K562 (cell line): Measurements from ENCODE around the gene EMX1. TPM values are rescaled to one million over a fixed set of nuclear protein-coding genes. Genes with fewer than 3 reads are reported as not detected.

Experiments used
- CREB3L1 ChIP-seq: fragments of 450-650 bp; IDR thresholded peaks from 2 replicates; pipeline ENCODE4 v1.6.1; 2014; ENCODE audit warnings: low read depth, mild to moderate bottlenecking, moderate library complexity, borderline replicate concordance
- EP300 ChIP-seq: IDR thresholded peaks from 2 replicates; pipeline ENCODE4 v1.6.1; 2012; ENCODE audit warnings: low read length, improper control_type of control experiment
- HBP1 ChIP-seq: fragments of 450-650 bp; formaldehyde crosslinking; IDR thresholded peaks from 2 replicates; pipeline ENCODE4 v1.4.0; 2022; ENCODE audit warnings: missing genetic modification characterization
- HMG20B ChIP-seq: fragments of 250-450 bp; sonication (Bioruptor Pico); IDR thresholded peaks from 2 replicates; pipeline ENCODE4 v1.5.0; 2021; ENCODE audit warnings: mild to moderate bottlenecking
- HNRNPH1 ChIP-seq: fragments of 200-400 bp; formaldehyde crosslinking; optimal IDR thresholded peaks from 2 replicates; pipeline ENCODE3; 2017; ENCODE audit warnings: low read depth, mild to moderate bottlenecking, low read length, moderate library complexity
- LCOR ChIP-seq: sonication (generic); formaldehyde crosslinking; IDR thresholded peaks from 2 replicates; pipeline ENCODE4 v1.8.0; 2022; ENCODE audit warnings: mild to moderate bottlenecking, missing genetic modification reagents
- SPI1 ChIP-seq: IDR thresholded peaks from 2 replicates; pipeline ENCODE4 v1.6.1; 2011; ENCODE audit warnings: low read depth, low read length, control low read depth, borderline replicate concordance
- TGIF2 ChIP-seq: sonication (generic); formaldehyde crosslinking; IDR thresholded peaks from 2 replicates; pipeline ENCODE4 v1.8.1; 2022; ENCODE audit warnings: mild to moderate bottlenecking, missing genetic modification reagents, moderate library complexity
- ZNF143 ChIP-seq: sonication (generic); formaldehyde crosslinking; IDR thresholded peaks from 2 replicates; pipeline ENCODE4 v1.9.0; 2022; ENCODE audit warnings: mild to moderate bottlenecking, missing genetic modification reagents
- ZNF212 ChIP-seq: fragments of 450-650 bp; formaldehyde crosslinking; IDR thresholded peaks from 2 replicates; pipeline ENCODE4 v1.4.0; 2020; ENCODE audit warnings: mild to moderate bottlenecking
- ZNF217 ChIP-seq: sonication (generic); formaldehyde crosslinking; IDR thresholded peaks from 2 replicates; pipeline ENCODE4 v1.8.0; 2022; ENCODE audit warnings: mild to moderate bottlenecking, missing genetic modification reagents
- ZNF24 ChIP-seq: fragments of 450-650 bp; IDR thresholded peaks from 2 replicates; pipeline ENCODE4 v1.6.1; 2016
- ZNF263 ChIP-seq: sonication (generic); formaldehyde crosslinking; IDR thresholded peaks from 2 replicates; pipeline ENCODE4 v1.8.0; 2022; ENCODE audit warnings: mild to moderate bottlenecking, missing genetic modification reagents, borderline replicate concordance
- ZNF354B ChIP-seq: fragments of 250-450 bp; sonication (Bioruptor Pico); IDR thresholded peaks from 2 replicates; pipeline ENCODE4 v1.4.0; 2020
- ZNF444 ChIP-seq: fragments of 250-450 bp; sonication (Bioruptor Pico); IDR thresholded peaks from 2 replicates; pipeline ENCODE4 v1.4.0; 2020; ENCODE audit warnings: mild to moderate bottlenecking, moderate library complexity
- ZNF445 ChIP-seq: fragments of 250-450 bp; sonication (Bioruptor Pico); IDR thresholded peaks from 2 replicates; pipeline ENCODE4 v1.4.0; 2020; ENCODE audit warnings: low read depth, mild to moderate bottlenecking, moderate library complexity
- polyA plus RNA-seq, 8 experiments: library from polyadenylated mRNA; depleted of rRNA in 4 of 8; stranded (reverse) in 5 of 8; unstranded in 3 of 8; fragments of >200 nt; fragmentation: Nextera tagmentation in 2 of 8; fragmentation: Illumina TruSeq in 1 of 8; extraction: Ambion mirVana in 2 of 8; extraction: Trizol in 1 of 8; gene quantifications; 2 replicates each; pipeline versions ENCODE4 v1.2.1 to v1.2.3, GENCODE V29; 2011 to 2014; ENCODE audit warnings: inconsistent platforms in 1 of 8, missing spikeins in 1 of 8
- total RNA-seq, 7 experiments: library from RNA; depleted of rRNA in 6 of 7; stranded (reverse); fragments of >200 nt in 6 of 7; fragmentation: Illumina TruSeq in 2 of 7; extraction: Trizol in 2 of 7; gene quantifications; 2 replicates each; pipeline versions ENCODE4 v1.2.1 to v1.2.3, GENCODE V29; 2011 to 2021; ENCODE audit warnings: low replicate concordance in 1 of 7
- TF ChIP-seq, protein P1 (sequence below): sonication (generic); formaldehyde crosslinking; IDR thresholded peaks from 2 replicates; pipeline ENCODE4 v1.8.0; 2022; ENCODE audit warnings: missing genetic modification reagents, mild to moderate bottlenecking, borderline replicate concordance
- TF ChIP-seq, protein P2 (sequence below): fragments of 450-650 bp; IDR thresholded peaks from 2 replicates; pipeline ENCODE4 v1.6.1; 2016; ENCODE audit warnings: borderline replicate concordance
- TF ChIP-seq, protein P3 (sequence below): fragments of 450-650 bp; IDR thresholded peaks from 2 replicates; pipeline ENCODE4 v1.6.1; 2016; ENCODE audit warnings: low read depth, mild to moderate bottlenecking, moderate library complexity
- TF ChIP-seq, protein P4 (sequence below): fragments of 250-450 bp; sonication (Bioruptor Pico); IDR thresholded peaks from 2 replicates; pipeline ENCODE4 v1.5.0; 2020; ENCODE audit warnings: mild to moderate bottlenecking, borderline replicate concordance

EMX1 gene
- total and polyA plus RNA-seq, 9 of the 15 experiments (the other 6 are each of a cell fraction or from before 2014, with no cell fraction given), result 0.10 to 0.32 (median 0.21) TPM; not detected in 6

DNA sequence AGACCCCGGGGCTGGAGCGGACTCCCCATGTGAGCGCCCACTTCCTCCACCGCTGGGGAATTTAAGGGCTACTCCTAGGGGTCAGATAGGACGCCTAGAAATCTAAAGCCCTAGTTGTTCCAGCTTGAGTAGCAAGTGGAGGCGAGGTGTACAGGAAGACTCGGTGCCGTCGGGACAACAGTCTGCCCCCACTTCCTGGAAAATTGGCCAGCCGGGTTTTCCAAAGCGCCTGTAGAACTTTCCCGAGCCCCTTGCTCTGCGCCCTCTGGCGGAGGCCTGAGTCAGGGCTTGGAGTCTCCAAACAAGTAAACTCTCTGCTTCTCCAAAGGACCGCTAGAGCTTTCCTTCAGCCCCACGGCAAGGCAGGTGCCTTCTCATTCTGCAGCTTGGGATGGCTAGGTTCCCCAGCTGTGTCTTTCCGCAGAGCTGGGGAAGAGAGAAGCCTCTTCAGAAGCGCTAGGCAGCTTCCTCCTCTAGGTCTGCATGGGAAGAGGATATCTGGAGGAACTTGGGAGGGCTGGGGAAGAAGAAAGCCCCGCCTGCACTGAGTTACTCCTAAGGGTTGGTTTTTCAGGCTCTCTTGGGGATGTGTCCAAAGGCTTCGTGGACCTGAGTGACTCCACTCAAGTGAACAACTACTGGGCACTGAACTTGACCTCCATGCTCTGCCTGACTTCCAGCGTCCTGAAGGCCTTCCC is 29.4 kb upstream of the EMX1 start (continued):
- TF ChIP-seq, protein P1, sequence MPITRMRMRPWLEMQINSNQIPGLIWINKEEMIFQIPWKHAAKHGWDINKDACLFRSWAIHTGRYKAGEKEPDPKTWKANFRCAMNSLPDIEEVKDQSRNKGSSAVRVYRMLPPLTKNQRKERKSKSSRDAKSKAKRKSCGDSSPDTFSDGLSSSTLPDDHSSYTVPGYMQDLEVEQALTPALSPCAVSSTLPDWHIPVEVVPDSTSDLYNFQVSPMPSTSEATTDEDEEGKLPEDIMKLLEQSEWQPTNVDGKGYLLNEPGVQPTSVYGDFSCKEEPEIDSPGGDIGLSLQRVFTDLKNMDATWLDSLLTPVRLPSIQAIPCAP (CRISPR knock-in tag), result no peak
- TF ChIP-seq ZNF354B (CRISPR knock-in tag) (no peak), HBP1 (CRISPR knock-in tag) (no peak), ZNF212 (CRISPR knock-in tag) (no peak), HMG20B (CRISPR knock-in tag) (no peak), ZNF217 (CRISPR knock-in tag) (no peak), SPI1 (no peak), CREB3L1 (no peak), ZNF444 (CRISPR knock-in tag) (no peak), TGIF2 (CRISPR knock-in tag) (no peak), ZNF143 (CRISPR knock-in tag) (no peak), HNRNPH1 (no peak), LCOR (CRISPR knock-in tag) (no peak), EP300 (peak; percentile 3; the same call in 1 of the 2 replicates), ZNF24 (no peak), ZNF445 (CRISPR knock-in tag) (no peak), ZNF263 (CRISPR knock-in tag) (no peak)
- TF ChIP-seq, protein P2, sequence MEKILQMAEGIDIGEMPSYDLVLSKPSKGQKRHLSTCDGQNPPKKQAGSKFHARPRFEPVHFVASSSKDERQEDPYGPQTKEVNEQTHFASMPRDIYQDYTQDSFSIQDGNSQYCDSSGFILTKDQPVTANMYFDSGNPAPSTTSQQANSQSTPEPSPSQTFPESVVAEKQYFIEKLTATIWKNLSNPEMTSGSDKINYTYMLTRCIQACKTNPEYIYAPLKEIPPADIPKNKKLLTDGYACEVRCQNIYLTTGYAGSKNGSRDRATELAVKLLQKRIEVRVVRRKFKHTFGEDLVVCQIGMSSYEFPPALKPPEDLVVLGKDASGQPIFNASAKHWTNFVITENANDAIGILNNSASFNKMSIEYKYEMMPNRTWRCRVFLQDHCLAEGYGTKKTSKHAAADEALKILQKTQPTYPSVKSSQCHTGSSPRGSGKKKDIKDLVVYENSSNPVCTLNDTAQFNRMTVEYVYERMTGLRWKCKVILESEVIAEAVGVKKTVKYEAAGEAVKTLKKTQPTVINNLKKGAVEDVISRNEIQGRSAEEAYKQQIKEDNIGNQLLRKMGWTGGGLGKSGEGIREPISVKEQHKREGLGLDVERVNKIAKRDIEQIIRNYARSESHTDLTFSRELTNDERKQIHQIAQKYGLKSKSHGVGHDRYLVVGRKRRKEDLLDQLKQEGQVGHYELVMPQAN, result no peak
- TF ChIP-seq, protein P3, sequence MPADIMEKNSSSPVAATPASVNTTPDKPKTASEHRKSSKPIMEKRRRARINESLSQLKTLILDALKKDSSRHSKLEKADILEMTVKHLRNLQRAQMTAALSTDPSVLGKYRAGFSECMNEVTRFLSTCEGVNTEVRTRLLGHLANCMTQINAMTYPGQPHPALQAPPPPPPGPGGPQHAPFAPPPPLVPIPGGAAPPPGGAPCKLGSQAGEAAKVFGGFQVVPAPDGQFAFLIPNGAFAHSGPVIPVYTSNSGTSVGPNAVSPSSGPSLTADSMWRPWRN, result no peak
- TF ChIP-seq, protein P4, sequence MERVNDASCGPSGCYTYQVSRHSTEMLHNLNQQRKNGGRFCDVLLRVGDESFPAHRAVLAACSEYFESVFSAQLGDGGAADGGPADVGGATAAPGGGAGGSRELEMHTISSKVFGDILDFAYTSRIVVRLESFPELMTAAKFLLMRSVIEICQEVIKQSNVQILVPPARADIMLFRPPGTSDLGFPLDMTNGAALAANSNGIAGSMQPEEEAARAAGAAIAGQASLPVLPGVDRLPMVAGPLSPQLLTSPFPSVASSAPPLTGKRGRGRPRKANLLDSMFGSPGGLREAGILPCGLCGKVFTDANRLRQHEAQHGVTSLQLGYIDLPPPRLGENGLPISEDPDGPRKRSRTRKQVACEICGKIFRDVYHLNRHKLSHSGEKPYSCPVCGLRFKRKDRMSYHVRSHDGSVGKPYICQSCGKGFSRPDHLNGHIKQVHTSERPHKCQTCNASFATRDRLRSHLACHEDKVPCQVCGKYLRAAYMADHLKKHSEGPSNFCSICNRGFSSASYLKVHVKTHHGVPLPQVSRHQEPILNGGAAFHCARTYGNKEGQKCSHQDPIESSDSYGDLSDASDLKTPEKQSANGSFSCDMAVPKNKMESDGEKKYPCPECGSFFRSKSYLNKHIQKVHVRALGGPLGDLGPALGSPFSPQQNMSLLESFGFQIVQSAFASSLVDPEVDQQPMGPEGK, result no peak
